Activated T-cell treated with anti-CD3 and anti-CD28 coated beads for 1 hour (primary cell): ENCODE results near the gene PAQR5.
"Not testable (repeated sequence)": the region's sequence is repeated elsewhere in the genome, so short reads cannot be mapped to it uniquely, and the experiment has no call there.

Source experiments
- DNase-seq: peaks from one replicate; pipeline ENCODE4 v3.0.0-alpha.2; 2020; ENCODE audit warnings: low read depth

The PAQR5 gene

DNA sequence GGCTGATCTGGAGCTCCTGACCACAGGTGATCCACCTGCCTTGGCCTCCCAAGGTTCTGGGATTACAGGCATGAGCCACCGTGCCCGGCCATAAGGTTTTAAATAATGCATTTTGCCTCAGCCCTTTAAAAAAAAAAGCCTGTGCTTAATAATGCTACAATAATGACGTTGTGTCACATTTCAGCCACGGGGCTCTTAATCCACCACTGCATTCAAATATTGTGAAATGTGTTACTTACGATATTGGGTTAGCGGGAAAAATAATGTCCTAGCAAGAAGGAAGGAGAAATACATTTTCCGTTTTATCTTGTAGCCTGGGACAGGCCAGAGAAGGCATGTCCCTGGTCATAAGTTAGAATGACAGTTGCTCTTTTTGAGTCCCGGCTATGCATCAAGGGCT lies 17.6 kb downstream of the PAQR5 start:
- DNase-seq, result no peak

DNA sequence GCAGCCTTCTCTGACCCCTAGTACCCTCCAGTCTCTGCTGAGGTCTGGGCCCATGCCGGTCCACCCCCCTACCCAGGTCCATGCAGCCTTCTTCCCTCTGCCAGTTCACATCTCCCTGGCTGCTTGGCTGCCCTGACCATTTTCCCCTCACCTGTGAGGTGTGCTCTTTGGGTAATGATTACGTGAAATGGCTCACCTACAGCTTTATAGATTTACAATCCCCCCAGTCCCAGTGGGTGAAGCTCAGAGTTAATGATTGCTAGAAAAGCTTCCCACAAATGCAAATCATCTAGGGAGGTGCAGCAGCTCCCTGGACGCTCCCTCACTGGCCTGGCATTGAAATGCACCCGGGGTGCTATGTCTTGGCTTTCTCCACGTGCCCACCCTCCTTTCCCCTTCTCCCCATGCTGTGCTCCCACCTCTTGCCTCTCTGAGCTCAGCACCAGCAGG lies 18.7 kb downstream of the PAQR5 start:
- no peak for DNase-seq

DNA sequence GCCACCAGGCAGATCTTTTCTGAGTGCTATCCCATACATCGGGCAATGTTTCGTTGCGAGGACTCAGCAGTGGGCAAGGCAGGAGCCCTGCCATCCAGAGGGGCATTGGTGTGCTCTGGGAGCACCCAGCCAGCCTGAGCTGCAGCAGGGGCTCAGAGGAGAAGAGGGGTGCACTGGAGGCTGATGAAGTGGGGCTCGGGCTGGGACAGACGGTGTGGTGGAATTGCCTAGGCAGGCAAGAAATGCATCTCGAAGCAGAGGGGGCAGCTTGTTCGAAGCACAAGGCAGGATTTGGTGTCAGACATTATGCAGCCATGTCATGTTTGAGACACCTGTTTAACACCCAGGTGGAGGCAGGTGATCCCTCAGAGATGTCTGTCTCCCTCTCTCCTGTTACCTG lies 19.3 kb downstream of the PAQR5 start:
- no peak for DNase-seq

DNA sequence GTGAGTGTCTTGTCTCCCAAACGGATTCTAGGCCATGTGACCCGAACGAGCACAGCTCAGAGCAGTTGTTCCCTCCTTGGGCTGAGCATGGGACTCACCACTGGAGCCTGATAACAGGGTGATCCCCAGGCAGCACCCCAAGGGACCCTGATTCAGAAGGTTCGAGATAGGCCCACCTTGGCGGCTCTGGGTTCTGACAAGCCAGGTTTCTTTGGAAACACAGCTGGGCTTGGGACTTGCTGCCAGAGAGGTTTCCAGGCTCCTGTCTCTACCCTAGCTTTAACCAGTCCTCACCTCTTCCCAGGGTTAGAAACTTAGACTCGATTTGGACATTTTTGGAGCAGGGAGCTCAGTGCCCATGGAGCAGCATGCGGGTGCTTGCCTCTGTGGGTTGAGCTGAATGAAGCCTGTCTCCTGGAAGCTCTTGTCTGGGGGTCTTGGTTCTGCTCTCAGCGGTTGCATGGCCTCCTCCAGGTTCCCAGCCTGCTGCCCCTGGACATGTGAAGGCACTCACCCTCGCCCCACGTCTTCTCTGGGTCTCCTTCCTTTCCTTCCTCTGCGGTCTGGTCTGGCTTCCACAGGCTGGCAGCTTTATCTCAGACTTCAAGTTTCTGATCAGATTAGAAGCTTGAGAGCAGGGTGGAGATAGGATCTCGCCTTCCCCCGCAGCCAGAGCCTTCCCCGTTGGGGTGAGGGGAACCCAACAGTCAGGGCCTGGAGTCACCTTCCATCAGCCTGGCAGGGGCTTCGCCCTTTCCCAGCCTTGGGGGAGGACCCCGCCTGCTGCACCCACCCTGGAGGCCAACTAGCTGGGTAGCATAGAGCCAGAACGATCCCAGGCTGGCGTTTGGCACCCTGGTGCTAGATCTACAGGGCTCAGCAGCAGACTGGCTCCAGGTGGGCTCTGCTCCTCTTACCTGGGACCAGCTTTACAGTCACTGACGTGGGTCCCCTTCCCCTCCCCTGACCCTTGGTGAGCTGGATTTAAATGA lies 21.0 kb downstream of the PAQR5 start:
- DNase-seq, result no peak

DNA sequence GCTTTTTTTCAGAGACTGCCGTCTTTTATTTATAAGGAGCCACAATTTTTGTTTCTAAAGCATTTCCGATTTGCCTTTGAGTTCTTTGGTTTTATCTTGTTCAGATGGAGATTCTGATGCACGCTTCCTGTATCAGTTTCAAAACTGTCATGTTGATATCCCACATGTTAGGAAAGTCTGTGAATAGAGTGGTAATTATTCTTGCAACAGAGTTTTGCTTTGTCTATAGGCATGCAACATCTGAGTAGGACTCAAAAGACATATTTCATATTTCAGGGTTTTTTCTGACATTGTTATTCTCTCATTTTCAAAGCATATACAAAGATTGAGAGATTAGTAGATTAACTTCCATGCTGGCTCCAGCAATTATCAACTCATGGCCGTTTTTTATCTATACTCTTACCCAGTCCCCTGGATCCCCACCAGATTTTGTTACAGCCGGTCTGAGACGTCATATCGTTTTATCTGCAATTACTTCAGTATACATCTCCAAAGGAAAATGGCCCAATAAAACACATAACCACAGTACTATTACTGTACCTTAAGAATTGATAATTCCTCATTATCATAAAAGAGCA lies 22.4 kb downstream of the PAQR5 start:
- DNase-seq, result no peak

DNA sequence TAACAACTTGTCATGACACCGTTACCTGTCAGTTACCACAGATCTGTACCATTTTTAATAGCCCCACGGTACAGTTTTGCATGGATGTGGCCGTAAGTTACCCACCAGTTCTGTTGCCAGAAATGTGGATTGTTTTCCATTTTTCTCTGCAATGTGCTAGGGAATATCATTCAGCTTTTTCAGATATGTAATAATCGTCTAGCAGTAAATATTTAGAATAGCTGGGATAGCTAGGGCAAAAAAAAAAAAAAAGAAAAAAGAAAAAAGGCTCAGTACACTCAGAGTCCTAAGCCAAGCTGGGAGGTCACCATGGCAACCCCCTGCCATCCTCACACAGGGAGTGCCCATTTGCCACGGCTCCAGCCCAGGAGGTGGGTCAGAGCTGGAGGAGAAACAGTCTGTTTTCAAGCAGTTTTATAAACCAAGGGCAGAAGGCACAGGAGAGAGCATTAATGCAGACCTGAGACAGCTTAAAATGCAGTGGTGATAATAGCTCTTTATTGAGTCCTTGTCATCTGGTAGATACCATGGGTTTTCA lies 25.2 kb downstream of the PAQR5 start:
- no peak for DNase-seq

DNA sequence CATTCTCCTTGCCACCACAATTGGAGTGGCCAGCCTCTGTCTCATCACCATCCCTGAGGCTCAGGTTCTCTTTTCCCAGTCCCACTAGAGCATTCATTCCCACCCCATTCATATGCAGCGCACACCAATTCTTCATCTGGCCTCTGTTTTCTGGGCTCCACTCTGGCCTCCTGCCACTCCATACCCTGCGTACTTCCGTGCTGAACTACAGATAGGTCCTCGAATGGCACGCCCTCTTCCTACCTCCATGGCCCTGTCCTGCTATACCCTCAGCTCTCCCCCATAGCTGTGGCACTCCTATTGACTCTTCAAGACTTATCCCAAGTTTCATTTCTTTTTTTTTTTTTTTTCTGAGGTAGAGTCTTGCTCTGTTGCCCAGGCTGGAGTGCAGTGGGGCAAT lies 25.9 kb downstream of the PAQR5 start:
- DNase-seq, result no peak

DNA sequence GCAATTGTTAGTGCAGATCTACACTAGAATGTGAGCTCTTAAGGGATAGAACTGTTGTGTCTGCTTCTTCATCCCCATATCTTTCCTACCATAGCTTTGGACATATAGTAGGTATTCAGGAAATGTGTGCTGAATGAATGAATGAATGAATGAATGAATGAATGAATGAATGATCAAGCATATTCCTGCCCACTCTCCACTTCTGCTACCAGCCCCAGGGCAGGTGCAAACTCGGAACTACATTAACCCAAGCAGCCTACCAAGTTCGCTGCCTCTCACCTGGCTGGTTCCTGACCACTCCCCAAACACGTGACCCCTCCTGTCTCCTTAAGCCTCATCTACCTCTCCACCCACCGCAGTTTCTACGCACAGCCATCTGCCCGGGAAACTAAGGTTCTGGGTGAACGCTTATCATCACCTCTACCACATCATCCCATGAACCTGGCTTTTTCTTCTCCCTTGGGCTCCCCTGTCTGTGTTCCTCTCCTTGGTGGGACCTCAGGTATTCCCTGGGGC lies 26.8 kb downstream of the PAQR5 start:
- DNase-seq, result no peak

DNA sequence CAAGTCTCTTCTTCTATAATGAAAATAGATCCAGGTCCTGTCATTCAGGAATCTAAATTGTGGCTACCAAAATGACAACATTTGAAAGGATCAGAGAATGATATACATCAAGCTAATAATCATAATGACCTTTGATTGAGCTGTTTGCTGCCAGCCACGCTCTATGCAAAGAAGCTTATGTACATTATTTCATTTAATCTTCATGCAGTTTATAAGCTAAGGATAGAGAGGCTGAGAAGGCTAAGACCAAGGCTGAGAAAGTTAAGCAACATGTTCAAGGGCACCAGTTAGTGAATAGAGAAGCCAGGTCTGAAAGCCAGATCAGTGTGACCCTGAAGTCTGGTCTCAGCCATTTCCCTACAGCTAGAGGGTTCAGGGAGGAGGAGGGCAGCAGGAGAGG lies 29.4 kb downstream of the PAQR5 start:
- DNase-seq, result no peak

DNA sequence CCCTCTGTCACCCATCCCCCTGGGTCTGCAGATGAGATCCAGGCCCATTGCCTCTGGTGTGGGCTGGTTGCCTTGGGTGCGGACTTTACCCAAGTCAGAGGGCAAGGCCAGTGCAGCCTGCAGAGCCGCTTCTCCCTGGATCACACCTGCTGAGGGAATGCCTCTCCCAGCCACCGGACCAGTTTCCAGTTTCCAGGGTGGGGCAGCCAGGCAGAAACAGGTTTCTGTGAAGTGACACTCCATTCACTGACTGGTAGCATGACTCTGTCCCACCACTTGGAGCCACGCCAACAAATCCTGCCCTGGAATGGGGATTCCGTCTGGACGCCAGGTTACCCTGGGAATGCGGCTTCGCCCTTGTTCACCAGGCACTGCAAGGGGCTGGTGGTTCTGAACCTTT lies 30.0 kb downstream of the PAQR5 start:
- no peak for DNase-seq

DNA sequence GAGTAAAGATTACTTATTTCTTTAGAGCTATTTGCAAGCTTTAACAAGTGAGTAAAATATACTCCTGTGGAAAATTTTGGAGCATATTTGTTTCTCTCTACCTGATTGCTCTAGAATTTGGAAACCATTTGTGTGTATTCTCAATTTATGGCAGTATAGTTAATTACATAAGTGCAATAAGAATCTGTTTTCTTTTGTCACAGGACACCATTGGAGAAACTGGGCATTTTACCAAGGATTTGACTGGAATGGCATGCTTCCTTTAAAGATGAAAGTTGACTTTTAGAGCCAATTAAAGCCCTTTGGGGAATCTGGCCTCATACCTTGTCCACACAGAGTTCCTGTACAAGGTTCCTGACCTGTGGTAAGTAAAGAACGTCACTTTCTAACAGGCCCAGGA lies 38.4 kb downstream of the PAQR5 start:
- DNase-seq, result no peak

DNA sequence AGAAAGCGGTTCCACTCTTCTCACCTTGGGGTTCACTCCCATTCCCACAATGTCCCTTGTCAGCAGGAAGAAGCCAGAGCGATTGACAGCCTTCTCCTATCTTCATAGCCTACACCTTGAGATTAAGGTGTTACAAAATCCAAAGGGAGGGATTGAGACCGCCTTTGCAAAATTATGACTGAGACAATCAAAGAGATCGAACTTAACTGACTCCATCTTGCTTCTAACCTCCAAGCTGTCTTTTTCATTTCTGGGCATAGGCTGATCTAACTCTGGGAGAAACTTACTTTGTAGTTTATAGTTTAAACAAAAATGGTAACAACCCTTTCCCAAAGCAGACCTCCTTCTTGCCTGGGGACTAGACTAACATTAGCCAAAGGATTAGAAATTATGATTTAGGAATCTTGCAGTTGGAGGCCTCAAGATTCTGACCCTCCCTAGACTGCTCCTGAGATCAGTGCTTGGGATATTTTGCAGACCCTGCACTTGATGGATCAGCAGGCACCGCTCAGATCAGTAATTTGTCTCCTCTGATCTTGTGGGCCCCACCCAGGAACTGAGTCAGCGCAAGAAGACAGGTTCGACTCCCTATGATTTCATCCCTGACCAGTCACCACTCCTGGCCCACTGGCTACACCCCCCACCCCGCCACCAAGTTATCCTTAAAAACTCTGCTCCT lies 40.0 kb downstream of the PAQR5 start:
- DNase-seq, result no peak

DNA sequence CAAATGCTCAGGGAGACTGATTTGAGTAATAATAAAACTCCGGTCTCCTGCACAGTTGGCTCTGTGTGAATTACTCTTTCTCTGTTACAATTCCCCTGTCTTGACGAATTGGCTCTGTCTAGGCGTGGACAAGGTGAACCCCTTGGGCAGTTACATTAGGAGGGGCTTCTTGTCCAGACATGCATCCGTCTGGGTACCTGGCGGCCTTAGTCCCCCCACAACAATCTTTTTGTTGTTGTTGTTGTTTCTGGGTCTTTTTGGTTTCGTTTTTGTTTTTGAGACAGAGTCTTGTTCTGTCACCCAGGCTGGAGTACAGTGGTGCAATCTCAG lies 40.5 kb downstream of the PAQR5 start:
- not testable (repeated sequence) for DNase-seq

DNA sequence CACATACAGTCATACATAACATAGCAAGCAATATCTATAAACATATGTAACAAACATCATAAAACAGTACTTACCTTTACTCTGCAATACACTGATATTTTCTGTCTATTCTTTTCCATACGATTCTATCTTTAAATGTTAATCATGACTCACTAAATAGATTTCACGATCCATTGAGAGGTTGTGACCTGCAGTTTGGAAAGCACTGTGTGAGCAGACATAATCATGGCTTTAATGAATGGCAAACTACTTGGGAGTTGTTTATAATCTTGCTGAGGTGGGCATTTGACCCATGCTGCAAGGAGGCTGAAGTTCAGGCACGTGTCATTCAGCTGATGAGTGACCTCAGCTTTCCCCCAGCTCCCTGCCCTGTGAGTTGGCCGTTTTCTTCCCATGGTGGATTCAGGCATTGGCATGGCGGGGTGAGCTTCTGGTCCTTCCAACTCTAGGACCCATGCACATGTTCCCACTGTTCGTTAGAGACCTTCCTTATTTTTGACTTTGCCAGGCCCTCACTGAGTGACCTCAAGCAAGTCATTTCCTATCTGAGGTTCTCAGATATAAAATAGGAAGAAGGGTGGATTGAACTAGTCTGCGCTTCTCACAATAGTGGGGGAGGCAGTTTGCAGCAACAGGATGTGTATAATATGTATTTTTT lies 41.7 kb downstream of the PAQR5 start:
- DNase-seq, result no peak

DNA sequence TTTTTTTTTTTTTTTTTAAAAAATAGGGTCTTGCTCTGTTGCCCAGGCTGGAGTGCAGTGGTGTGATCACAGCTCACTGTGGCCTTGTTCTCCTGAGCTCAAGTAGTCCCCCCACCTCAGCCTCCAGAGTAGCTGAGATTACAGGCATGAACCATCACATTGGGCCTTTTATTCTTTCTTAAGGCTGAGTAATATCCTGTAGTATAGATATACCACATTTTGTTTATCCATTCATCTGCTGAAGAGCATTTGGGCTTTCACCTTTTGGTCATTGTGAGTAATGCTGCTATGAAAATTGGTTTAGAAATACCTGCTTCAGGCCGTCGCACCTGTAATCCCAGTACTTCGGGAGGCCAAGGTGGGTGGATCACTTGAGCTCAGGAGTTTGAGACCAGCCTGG lies 42.6 kb downstream of the PAQR5 start:
- DNase-seq, result no peak

DNA sequence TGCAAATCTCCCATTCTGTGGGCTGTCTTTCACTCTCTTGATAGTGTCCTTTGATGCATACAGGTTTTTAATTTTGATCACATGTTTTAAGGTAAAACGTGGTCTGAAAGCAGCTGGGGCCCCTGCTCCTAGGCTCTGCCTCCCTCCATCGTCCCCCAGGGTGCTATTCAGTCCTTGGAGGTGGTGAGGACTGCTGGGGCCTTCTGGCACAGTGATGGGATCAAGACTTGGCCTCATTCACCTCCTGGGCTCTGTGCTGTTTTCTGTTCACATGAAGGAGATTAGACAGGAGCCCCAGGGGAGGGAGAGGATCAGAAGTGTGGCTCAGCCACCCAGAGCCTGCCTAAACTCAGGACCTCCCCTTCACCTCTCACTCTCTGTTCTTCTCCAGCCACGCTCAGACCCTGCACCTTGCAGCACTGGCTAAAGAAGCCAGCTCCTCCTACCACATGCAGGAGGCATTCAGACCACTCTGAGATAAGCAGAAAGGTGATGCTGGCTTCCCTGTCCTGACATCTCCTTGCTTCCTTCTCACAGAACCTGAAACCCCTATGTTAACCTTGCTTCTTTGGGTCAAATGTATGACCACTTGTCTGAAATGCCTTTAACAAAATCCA lies 43.9 kb downstream of the PAQR5 start:
- DNase-seq, result no peak

DNA sequence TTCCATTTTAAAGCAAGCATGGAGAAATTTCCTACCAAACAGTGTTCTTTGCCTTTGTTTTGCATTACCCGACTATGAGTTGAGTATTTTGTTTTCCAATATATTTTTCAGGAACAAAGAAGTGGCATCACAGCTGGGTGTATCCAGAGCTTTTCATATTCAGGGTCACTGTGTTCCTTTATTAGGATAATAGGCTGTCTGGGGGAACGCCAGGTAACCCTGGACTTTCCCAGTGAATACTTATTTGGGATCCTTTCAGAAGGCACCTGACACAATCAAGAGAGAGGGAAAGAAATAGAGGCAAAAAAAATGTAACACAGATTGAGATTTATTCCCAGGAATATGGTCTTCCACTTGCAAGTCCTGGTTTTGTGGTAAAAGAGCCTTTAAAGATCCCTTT lies 44.4 kb downstream of the PAQR5 start:
- no peak for DNase-seq

DNA sequence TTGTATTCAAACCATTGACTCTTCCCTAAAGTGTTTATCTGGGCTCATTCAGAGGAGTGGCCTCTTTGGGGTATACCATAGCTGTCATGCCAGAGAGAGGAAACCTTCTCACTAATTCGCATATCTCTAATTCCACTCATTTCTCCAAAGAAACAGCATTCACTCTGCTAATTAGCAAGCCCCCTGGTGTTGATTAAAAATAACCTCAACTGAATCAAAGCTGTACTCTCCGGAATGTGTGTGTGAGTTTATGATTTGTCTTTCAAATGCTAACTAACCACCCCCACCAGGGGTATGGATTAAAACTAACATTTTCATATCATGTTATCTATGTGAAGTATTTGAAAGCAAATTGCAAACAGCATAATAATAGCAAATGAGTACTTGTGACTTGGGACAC lies 45.5 kb downstream of the PAQR5 start:
- DNase-seq, result no peak

DNA sequence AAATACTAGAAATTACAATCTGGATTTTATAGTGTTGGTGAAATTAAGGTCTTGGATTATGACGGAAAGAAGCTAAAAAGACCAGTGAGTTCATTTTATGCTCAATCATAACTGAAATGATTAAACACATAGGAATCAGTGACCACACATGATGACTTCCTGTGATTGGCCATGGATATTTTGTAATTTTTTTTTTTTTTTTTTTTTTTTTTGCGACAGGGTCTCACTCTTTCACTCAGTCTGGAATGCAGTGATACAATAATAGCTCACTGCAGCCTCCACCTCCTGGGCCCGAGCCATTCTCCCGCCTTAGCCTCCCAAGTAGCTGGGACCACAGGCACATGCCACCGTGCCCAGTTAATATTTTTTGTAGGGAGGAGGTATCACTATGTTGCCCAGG lies 47.4 kb downstream of the PAQR5 start:
- DNase-seq, result no peak

DNA sequence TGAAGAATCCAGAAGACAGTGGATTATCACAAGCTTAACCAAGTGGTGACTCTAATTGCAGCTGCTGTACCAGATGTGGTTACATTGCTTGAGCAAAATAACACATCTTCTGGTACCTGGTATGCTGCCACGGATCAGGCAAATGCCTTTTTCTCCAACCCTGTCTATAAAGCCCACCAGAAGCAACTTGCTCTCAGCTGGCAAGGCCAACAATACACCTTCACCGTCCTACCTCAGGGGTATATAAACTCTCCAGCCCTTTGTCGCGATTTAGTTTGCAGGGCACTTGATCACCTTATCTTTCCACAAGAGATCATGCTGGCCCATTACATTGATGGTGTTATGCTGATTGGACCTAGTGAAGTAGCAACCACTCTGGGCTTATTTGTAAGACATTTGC lies 52.6 kb downstream of the PAQR5 start:
- DNase-seq, result no peak

DNA sequence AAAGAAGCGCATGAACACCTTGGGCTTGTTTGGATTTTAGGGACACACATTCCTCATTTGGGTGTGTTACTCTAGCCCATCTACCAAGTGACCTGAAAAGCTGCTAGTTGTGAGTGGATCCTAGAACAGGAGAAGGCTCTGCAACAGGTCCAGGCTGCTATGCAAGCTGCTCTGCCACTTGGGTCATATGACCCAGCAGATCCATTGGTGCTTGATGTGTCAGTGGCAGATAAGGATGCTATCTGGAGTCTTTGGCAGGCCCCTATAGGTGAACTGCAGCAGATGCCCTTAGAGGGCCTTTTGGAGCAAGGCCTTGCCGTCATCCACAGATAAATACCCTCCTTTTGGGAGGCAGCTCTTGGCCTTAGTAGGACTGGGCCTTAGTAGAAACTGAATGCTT lies 53.2 kb downstream of the PAQR5 start:
- DNase-seq, result no peak
